Suprapubic skin (tissue), 4 donors: ENCODE results near the gene WDFY2. TPM values are rescaled to one million over a fixed set of nuclear protein-coding genes. Genes with fewer than 3 reads are reported as not detected.
A peak's percentile ranks its signal among the peaks of the same experiment; 100 is the strongest.

Experiments used
- DNase-seq, 2 donors: peaks; one replicate each; pipeline ENCODE4 v3.0.0-alpha.2; 2019; ENCODE audit warnings: low spot score in 2 of 2
- H3K27ac ChIP-seq: fragments of 200-600 bp; sonication (generic); one replicate; pipeline ENCODE4 v1.5.1; 2019
- H3K27me3 ChIP-seq: fragments of 200-600 bp; sonication (generic); one replicate; pipeline ENCODE4 v1.5.1; 2019
- H3K36me3 ChIP-seq: fragments of 200-600 bp; sonication (generic); one replicate; pipeline ENCODE4 v1.5.1; 2019
- H3K4me1 ChIP-seq: fragments of 200-600 bp; sonication (generic); one replicate; pipeline ENCODE4 v1.5.1; 2019
- H3K4me3 ChIP-seq: fragments of 200-600 bp; sonication (generic); one replicate; pipeline ENCODE4 v1.5.1; 2019; ENCODE audit warnings: mild to moderate bottlenecking
- H3K9me3 ChIP-seq: fragments of 200-600 bp; sonication (generic); one replicate; pipeline ENCODE4 v1.5.1; 2019
- CTCF ChIP-seq, 2 donors: fragments of 200-600 bp in 1 of 2; fragments of 450-650 bp in 1 of 2; sonication (generic) in 1 of 2; IDR thresholded peaks; one replicate each; pipeline ENCODE4 v1.5.1; 2016 to 2019; ENCODE audit warnings: antibody characterized with exemption in 2 of 2, mild to moderate bottlenecking in 1 of 2, moderate library complexity in 1 of 2
- EP300 ChIP-seq: sonication (generic); formaldehyde crosslinking; IDR thresholded peaks from one replicate; pipeline ENCODE4 v1.6.1; 2017; ENCODE audit warnings: antibody characterized with exemption
- POLR2A ChIP-seq, 2 donors: fragments of 450-650 bp; IDR thresholded peaks; one replicate each; pipeline ENCODE4 v1.6.1; 2017; ENCODE audit warnings: antibody characterized with exemption in 2 of 2, mild to moderate bottlenecking in 2 of 2, moderate library complexity in 2 of 2
- POLR2AphosphoS5 ChIP-seq, 3 donors: sonication (generic); formaldehyde crosslinking; IDR thresholded peaks; one replicate each; pipeline ENCODE4 v1.6.1; 2017; ENCODE audit warnings: antibody characterized with exemption in 3 of 3
- WGBS: methylation state at CpG from one replicate; pipeline ENCODE4 v1.1.5; 2018; 5-methylcytosine and 5-hydroxymethylcytosine counted together
- total RNA-seq, 4 donors: library from RNA; depleted of rRNA; stranded (reverse); fragments of >200 nt; gene quantifications; one replicate each; pipeline ENCODE4 v1.1.0, GENCODE V29; 2016

Gene WDFY2
- total RNA-seq, 4 donors from 2014 or later = 35.3 to 99.2 (median 40.4) TPM

DNA sequence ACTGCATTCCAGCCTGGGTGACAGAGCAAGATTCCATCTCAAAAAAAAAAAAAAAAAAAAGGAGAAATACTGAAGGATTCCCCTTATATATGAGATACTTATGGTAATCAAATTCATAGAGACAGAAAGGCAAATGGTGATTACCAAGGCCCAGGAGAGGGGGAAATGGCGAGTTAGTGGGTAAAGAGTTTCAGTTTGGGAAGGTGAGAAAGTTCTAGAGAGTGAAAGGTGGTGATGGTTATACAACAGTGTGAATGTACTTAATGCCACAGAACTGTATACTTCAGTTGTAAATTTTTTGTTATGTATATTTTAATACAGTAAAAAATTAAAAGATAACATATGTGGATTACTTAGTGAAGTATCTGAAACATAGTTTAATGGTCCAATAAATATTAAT lies 129.5 kb downstream of the WDFY2 start:
- no peak overlapping the region for H3K27ac ChIP-seq
- WGBS = 100% methylated on average over 1 of the region's 1 CpG
- H3K36me3 ChIP-seq = peaks cover under 1% of the 10 kb centered on the region
- no peaks in the 10 kb centered on the region for H3K4me1 ChIP-seq
- no peak overlapping the region for H3K4me3 ChIP-seq
- no peaks in the 10 kb centered on the region for H3K27me3 ChIP-seq
- no peaks in the 10 kb centered on the region for H3K9me3 ChIP-seq
- DNase-seq = no peak
- TF ChIP-seq CTCF (IDR thresholded peaks at IDR 0.05) = no peak
- TF ChIP-seq POLR2A (IDR thresholded peaks at IDR 0.05) = no peak
- TF ChIP-seq EP300 = no peak
- TF ChIP-seq POLR2AphosphoS5 (IDR thresholded peaks at IDR 0.05) = no peak

- Histone ChIP-seq H3K27ac (peak overlapping the region; percentile 54), H3K9me3 (no peaks in the 10 kb centered on the region), H3K4me1 (no peaks in the 10 kb centered on the region), H3K27me3 (no peaks in the 10 kb centered on the region), H3K4me3 (no peak overlapping the region), H3K36me3 (peaks cover 7% of the 10 kb centered on the region)
- TF ChIP-seq POLR2A (IDR thresholded peaks at IDR 0.05) (no peak), EP300 (no peak), POLR2AphosphoS5 (IDR thresholded peaks at IDR 0.05) (no peak), CTCF (IDR thresholded peaks at IDR 0.05) (no peak)
- 41% methylated on average over 2 of the region's 2 CpGs for WGBS
- DNase-seq = no peak
Observed at GRCh38 chr13:51714663-51715168, 130.5 kb downstream of the WDFY2 start.

DNA sequence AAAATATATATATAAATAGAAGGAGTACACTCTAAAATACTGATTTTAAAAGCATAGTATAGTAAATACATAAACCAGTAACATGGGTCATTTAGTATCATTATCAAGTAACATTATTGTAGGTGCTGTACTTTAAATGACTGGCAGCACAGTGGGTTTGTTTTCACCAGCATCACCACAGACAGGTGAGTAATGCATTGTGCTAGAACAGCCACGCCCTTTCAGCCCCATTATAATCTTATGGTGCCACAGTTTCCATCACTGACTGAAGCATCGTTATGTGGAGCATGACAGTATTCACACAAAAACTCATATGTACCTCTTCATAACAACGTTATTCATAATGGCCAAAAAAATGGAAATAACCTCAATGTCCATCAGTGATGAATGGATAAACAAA lies 131.4 kb downstream of the WDFY2 start:
- Histone ChIP-seq H3K9me3 (no peaks in the 10 kb centered on the region), H3K27ac (peak overlapping the region; percentile 27), H3K27me3 (no peaks in the 10 kb centered on the region), H3K4me3 (no peak overlapping the region), H3K4me1 (no peaks in the 10 kb centered on the region), H3K36me3 (peaks cover 7% of the 10 kb centered on the region)
- 84% methylated on average over 3 of the region's 3 CpGs for WGBS
- no peak for TF ChIP-seq POLR2A (IDR thresholded peaks at IDR 0.05)
- no peak for DNase-seq

GRCh38 chr13:51717786-51718398 lies 133.6 kb downstream of the WDFY2 start:
- H3K4me3 ChIP-seq = no peak overlapping the region
- no peak for TF ChIP-seq EP300
- TF ChIP-seq POLR2A (IDR thresholded peaks at IDR 0.05) = no peak
- TF ChIP-seq CTCF (IDR thresholded peaks at IDR 0.05) = no peak
- TF ChIP-seq POLR2AphosphoS5 (IDR thresholded peaks at IDR 0.05) = no peak
- no peak for DNase-seq
- 80% methylated on average over 1 of the region's 1 CpG for WGBS
- no peaks in the 10 kb centered on the region for H3K27me3 ChIP-seq
- no peaks in the 10 kb centered on the region for H3K9me3 ChIP-seq
- peaks cover 7% of the 10 kb centered on the region for H3K36me3 ChIP-seq
- no peak overlapping the region for H3K27ac ChIP-seq
- peaks cover 7% of the 10 kb centered on the region for H3K4me1 ChIP-seq

- TF ChIP-seq EP300 (no peak), POLR2AphosphoS5 (IDR thresholded peaks at IDR 0.05) (no peak), POLR2A (IDR thresholded peaks at IDR 0.05) (no peak), CTCF (IDR thresholded peaks at IDR 0.05) (no peak)
- Histone ChIP-seq H3K27me3 (no peaks in the 10 kb centered on the region), H3K4me3 (no peak overlapping the region), H3K36me3 (peaks cover 7% of the 10 kb centered on the region), H3K4me1 (peaks cover 7% of the 10 kb centered on the region), H3K27ac (no peak overlapping the region), H3K9me3 (no peaks in the 10 kb centered on the region)
- 86% methylated on average over 1 of the region's 1 CpG for WGBS
- DNase-seq = no peak
Observed at GRCh38 chr13:51719394-51719793, 135.1 kb downstream of the WDFY2 start.
